Fibroblast of lung (primary cell): ENCODE measurements around the gene PTPRO. TPM values are rescaled to one million over a fixed set of nuclear protein-coding genes. Genes with fewer than 3 reads are reported as not detected.

Experiments
- DNase-seq, 2 donors: peaks; one replicate each; pipeline versions ENCODE4 v3.0.0 to v3.0.0-alpha.2; 2010; ENCODE audit warnings: low read depth in 2 of 2
- H2AFZ ChIP-seq: 2 replicates; pipeline ENCODE4 v1.5.1; 2012; ENCODE audit warnings: low read length, control low read depth, inconsistent platforms
- H3K27ac ChIP-seq: 2 replicates; pipeline ENCODE4 v1.5.1; 2011; ENCODE audit warnings: low read length, control low read depth; ENCODE audit not compliant: insufficient read depth
- H3K27me3 ChIP-seq: 2 replicates; pipeline ENCODE4 v1.5.1; 2011; ENCODE audit warnings: mild to moderate bottlenecking, low read length; ENCODE audit not compliant: control insufficient read depth, insufficient read depth
- H3K36me3 ChIP-seq: 2 replicates; pipeline ENCODE4 v1.5.1; 2011; ENCODE audit warnings: low read length; ENCODE audit not compliant: control insufficient read depth, insufficient read depth
- H3K4me1 ChIP-seq: 2 replicates; pipeline ENCODE4 v1.5.1; 2011; ENCODE audit warnings: low read length; ENCODE audit not compliant: control insufficient read depth, insufficient read depth; ENCODE audit errors: extremely low read depth
- H3K4me2 ChIP-seq: 2 replicates; pipeline ENCODE4 v1.5.1; 2011; ENCODE audit warnings: low read length, control low read depth; ENCODE audit not compliant: insufficient read depth; ENCODE audit errors: extremely low read depth
- H3K4me3 ChIP-seq, 4 experiments: fragments of 200-600 bp in 1 of 4; sonication (generic) in 1 of 4; replicated peaks in 1 of 4; 2 replicates each; pipeline ENCODE4 v1.5.1; 2011 to 2016; ENCODE audit warnings: low read length in 4 of 4, low read depth in 3 of 4, mild to moderate bottlenecking in 3 of 4, control low read depth in 2 of 4, inconsistent platforms in 1 of 4, mixed read lengths in 1 of 4; ENCODE audit not compliant: insufficient read depth in 1 of 4; ENCODE audit errors: control extremely low read depth in 1 of 4
- H3K79me2 ChIP-seq: 2 replicates; pipeline ENCODE4 v1.5.1; 2012; ENCODE audit warnings: mild to moderate bottlenecking, low read length, inconsistent platforms; ENCODE audit not compliant: control insufficient read depth, insufficient read depth
- H3K9ac ChIP-seq: 2 replicates; pipeline ENCODE4 v1.5.1; 2011; ENCODE audit warnings: mild to moderate bottlenecking, low read length, control low read depth; ENCODE audit not compliant: insufficient read depth
- H3K9me3 ChIP-seq: 2 replicates; pipeline ENCODE4 v1.5.1; 2012; ENCODE audit warnings: low read depth, low read length; ENCODE audit not compliant: control insufficient read depth, insufficient read depth
- H4K20me1 ChIP-seq: 2 replicates; pipeline ENCODE4 v1.5.1; 2011; ENCODE audit warnings: low read length; ENCODE audit not compliant: control insufficient read depth, insufficient read depth; ENCODE audit errors: extremely low read depth
- CTCF ChIP-seq, 2 donors: IDR thresholded peaks in 1 of 2; conservative IDR thresholded peaks in 1 of 2; 1 replicate in 1 of 2; 2 replicates in 1 of 2; pipeline ENCODE4 v1.5.1; 2011 to 2012; ENCODE audit warnings: low read length in 2 of 2, control low read depth in 1 of 2, inconsistent platforms in 1 of 2, low read depth in 1 of 2, mild to moderate bottlenecking in 1 of 2
- EZH2 ChIP-seq: IDR thresholded peaks from 2 replicates; pipeline ENCODE4 v1.5.1; 2012; ENCODE audit warnings: low read length, control low read depth, mild to moderate bottlenecking; ENCODE audit errors: missing control alignments
- polyA plus RNA-seq, 2 donors: library from polyadenylated mRNA; depleted of rRNA in 1 of 2; stranded (reverse) in 1 of 2; unstranded in 1 of 2; fragments of >200 nt; gene quantifications; 2 replicates each; pipeline ENCODE4 v1.2.1, GENCODE V29; 2011 to 2012; ENCODE audit warnings: missing spikeins in 1 of 2
- total RNA-seq: library from RNA; depleted of rRNA; stranded (reverse); fragments of >200 nt; gene quantifications from 2 replicates; pipeline ENCODE4 v1.2.1, GENCODE V29; 2014

The PTPRO gene
- total and polyA plus RNA-seq, 2 donors (not counting 1 experiment from before 2014, with no cell fraction given), result 0.33 to 0.35 TPM

GRCh38 chr12:15481846-15482245 is 159.5 kb downstream of the PTPRO start:
- Histone ChIP-seq H3K36me3 (no peaks in the 10 kb centered on the region), H2AFZ (no peak overlapping the region), H3K4me2 (no peak overlapping the region), H3K27me3 (no peaks in the 10 kb centered on the region), H3K4me3 (no peak overlapping the region), H3K27ac (no peak overlapping the region), H3K9ac (no peak overlapping the region), H4K20me1 (no peaks in the 10 kb centered on the region), H3K9me3 (no peaks in the 10 kb centered on the region), H3K79me2 (no peaks in the 10 kb centered on the region), H3K4me1 (no peaks in the 10 kb centered on the region)
- TF ChIP-seq EZH2 (no peak), CTCF (conservative IDR thresholded peaks at IDR 0.05 in 1 of 2, IDR thresholded peaks at IDR 0.05 in 1 of 2; ENCODE audit: low read depth in 1 of 2, low read length in 2 of 2) (no peak)
- DNase-seq, result no peak

GRCh38 chr12:15485466-15485865 is 163.2 kb downstream of the PTPRO start:
- no peak for DNase-seq
- Histone ChIP-seq H3K4me2 (no peak overlapping the region), H4K20me1 (no peaks in the 10 kb centered on the region), H3K9me3 (no peaks in the 10 kb centered on the region), H3K27me3 (no peaks in the 10 kb centered on the region), H3K79me2 (no peaks in the 10 kb centered on the region), H3K4me3 (no peak overlapping the region), H3K27ac (no peak overlapping the region), H2AFZ (no peak overlapping the region), H3K9ac (no peak overlapping the region), H3K4me1 (no peaks in the 10 kb centered on the region), H3K36me3 (no peaks in the 10 kb centered on the region)
- no peak for TF ChIP-seq EZH2
- no peak for TF ChIP-seq CTCF (conservative IDR thresholded peaks at IDR 0.05 in 1 of 2, IDR thresholded peaks at IDR 0.05 in 1 of 2; ENCODE audit: low read depth in 1 of 2, low read length in 2 of 2)

GRCh38 chr12:15486859-15487258 is 164.6 kb downstream of the PTPRO start:
- Histone ChIP-seq H3K4me2 (no peak overlapping the region), H3K9me3 (no peaks in the 10 kb centered on the region), H3K4me3 (no peak overlapping the region), H3K27ac (no peak overlapping the region), H3K4me1 (no peaks in the 10 kb centered on the region), H3K9ac (no peak overlapping the region), H3K79me2 (no peaks in the 10 kb centered on the region), H3K27me3 (no peaks in the 10 kb centered on the region), H2AFZ (no peak overlapping the region), H3K36me3 (no peaks in the 10 kb centered on the region), H4K20me1 (no peaks in the 10 kb centered on the region)
- no peak for DNase-seq
- TF ChIP-seq EZH2, result no peak
- no peak for TF ChIP-seq CTCF (conservative IDR thresholded peaks at IDR 0.05 in 1 of 2, IDR thresholded peaks at IDR 0.05 in 1 of 2; ENCODE audit: low read depth in 1 of 2, low read length in 2 of 2)
